ENCODE measurements around the gene PTH1R.

PTH1R gene

GRCh38 chr3:46856576-46857471 is 20.7 kb upstream of the PTH1R start:
- Mint-ChIP-seq H3K4me3 (no peak overlapping the region), H3K9me3 (no peaks in the 10 kb centered on the region), H3K27me3 (ENCODE audit: low read depth, poor library complexity) (peaks cover 6% of the 10 kb centered on the region), H3K36me3 (ENCODE audit: low read depth) (no peaks in the 10 kb centered on the region), H3K4me1 (peaks cover 26% of the 10 kb centered on the region), H3K27ac (no peak overlapping the region)
- DNase-seq, result no peak
- TF ChIP-seq CTCF (IDR thresholded peaks at IDR 0.05), result no peak

GRCh38 chr3:46857485-46858341 is 19.8 kb upstream of the PTH1R start:
- peaks cover 20% of the 10 kb centered on the region for H3K4me1 Mint-ChIP-seq
- no peak overlapping the region for H3K27ac Mint-ChIP-seq
- DNase-seq, result peak; percentile 2
- H3K36me3 Mint-ChIP-seq (ENCODE audit: low read depth), result no peaks in the 10 kb centered on the region
- no peak for TF ChIP-seq CTCF (IDR thresholded peaks at IDR 0.05)
- no peak overlapping the region for H3K4me3 Mint-ChIP-seq
- no peaks in the 10 kb centered on the region for H3K9me3 Mint-ChIP-seq
- H3K27me3 Mint-ChIP-seq (ENCODE audit: low read depth, poor library complexity), result peaks cover 3% of the 10 kb centered on the region

- no peak overlapping the region for H3K4me3 Mint-ChIP-seq
- H3K9me3 Mint-ChIP-seq, result no peaks in the 10 kb centered on the region
- H3K27me3 Mint-ChIP-seq (ENCODE audit: low read depth, poor library complexity), result peaks cover 3% of the 10 kb centered on the region
- no peak for DNase-seq
- no peak overlapping the region for H3K27ac Mint-ChIP-seq
- H3K36me3 Mint-ChIP-seq (ENCODE audit: low read depth), result no peaks in the 10 kb centered on the region
- H3K4me1 Mint-ChIP-seq, result peaks cover 20% of the 10 kb centered on the region
- no peak for TF ChIP-seq CTCF (IDR thresholded peaks at IDR 0.05)
Measured at GRCh38 chr3:46858456-46858855, 19.1 kb upstream of the PTH1R start.

GRCh38 chr3:46859001-46859710 is 18.4 kb upstream of the PTH1R start:
- Mint-ChIP-seq H3K27me3 (ENCODE audit: low read depth, poor library complexity) (peaks cover 3% of the 10 kb centered on the region), H3K36me3 (ENCODE audit: low read depth) (no peaks in the 10 kb centered on the region), H3K27ac (no peak overlapping the region), H3K9me3 (no peaks in the 10 kb centered on the region), H3K4me3 (no peak overlapping the region), H3K4me1 (peaks cover 26% of the 10 kb centered on the region)
- TF ChIP-seq CTCF (IDR thresholded peaks at IDR 0.05), result no peak
- peak; percentile 18 for DNase-seq

GRCh38 chr3:46860017-46860809 is 17.3 kb upstream of the PTH1R start:
- no peak overlapping the region for H3K27ac Mint-ChIP-seq
- DNase-seq, result peak; percentile 61
- peaks cover 35% of the 10 kb centered on the region for H3K4me1 Mint-ChIP-seq
- peaks cover 3% of the 10 kb centered on the region for H3K27me3 Mint-ChIP-seq (ENCODE audit: low read depth, poor library complexity)
- no peaks in the 10 kb centered on the region for H3K9me3 Mint-ChIP-seq
- peak; percentile 58 for TF ChIP-seq CTCF (IDR thresholded peaks at IDR 0.05)
- H3K4me3 Mint-ChIP-seq, result no peak overlapping the region
- H3K36me3 Mint-ChIP-seq (ENCODE audit: low read depth), result no peaks in the 10 kb centered on the region
